ENCODE data around the gene HAND2.

Gene HAND2

GRCh38 chr4:173528378-173529321 lies 1.4 kb downstream of the HAND2 start:
- Mint-ChIP-seq H3K9me3 (peaks cover 23% of the 10 kb centered on the region), H3K27me3 (ENCODE audit: low read depth) (peaks cover 92% of the 10 kb centered on the region), H3K36me3 (ENCODE audit: low read depth) (peaks cover 15% of the 10 kb centered on the region), H3K4me3 (peak overlapping the region; percentile 30), H3K4me1 (ENCODE audit: low read depth) (peaks cover 12% of the 10 kb centered on the region), H3K27ac (peak overlapping the region; percentile 69)

DNA sequence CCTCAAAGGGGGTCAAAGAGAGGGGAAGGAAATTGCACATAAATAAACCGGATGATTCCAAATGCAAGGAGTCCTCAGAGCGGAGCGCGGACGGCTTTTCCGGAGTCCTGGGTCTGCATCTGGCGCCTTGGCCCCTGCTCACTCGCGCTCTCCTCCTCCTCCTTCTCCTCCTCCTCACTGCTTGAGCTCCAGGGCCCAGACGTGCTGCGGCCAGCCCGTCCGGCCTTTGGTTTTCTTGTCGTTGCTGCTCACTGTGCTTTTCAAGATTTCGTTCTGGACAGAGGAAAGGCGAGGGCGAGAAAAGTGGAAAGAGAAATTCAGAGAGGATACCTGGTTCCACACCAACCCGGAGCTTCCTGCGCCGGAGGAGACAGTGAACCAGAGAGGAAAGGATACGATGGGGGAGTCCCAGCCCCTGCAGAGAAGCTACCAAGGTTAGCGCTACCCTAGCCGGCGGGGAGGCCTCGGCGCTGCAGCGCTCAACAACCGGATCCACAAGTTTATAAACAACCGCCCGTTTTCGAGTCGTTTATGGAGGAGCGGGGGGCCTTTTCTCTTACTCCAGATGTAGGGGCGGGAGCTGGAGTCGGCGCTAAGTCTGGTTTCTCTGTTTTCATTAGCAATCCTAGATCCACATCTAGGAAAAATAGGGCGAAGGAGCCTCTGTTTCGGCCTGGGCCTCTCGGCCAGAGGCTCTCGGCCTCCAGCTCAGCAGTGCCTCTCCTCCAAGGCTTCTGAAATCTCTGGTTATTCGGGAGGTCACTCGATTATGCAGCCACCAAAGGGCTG lies 2.7 kb downstream of the HAND2 start:
- Mint-ChIP-seq H3K27me3 (ENCODE audit: low read depth) (peaks cover 92% of the 10 kb centered on the region), H3K27ac (peak overlapping the region; percentile 69), H3K9me3 (peaks cover 27% of the 10 kb centered on the region), H3K36me3 (ENCODE audit: low read depth) (peaks cover 19% of the 10 kb centered on the region), H3K4me3 (no peak overlapping the region), H3K4me1 (ENCODE audit: low read depth) (peaks cover 14% of the 10 kb centered on the region)

GRCh38 chr4:173526724-173527102 lies 3.3 kb downstream of the HAND2 start:
- H3K4me1 Mint-ChIP-seq (ENCODE audit: low read depth): peaks cover 14% of the 10 kb centered on the region
- peak overlapping the region; percentile 10 for H3K4me3 Mint-ChIP-seq
- peaks cover 92% of the 10 kb centered on the region for H3K27me3 Mint-ChIP-seq (ENCODE audit: low read depth)
- peak overlapping the region; percentile 69 for H3K27ac Mint-ChIP-seq
- H3K36me3 Mint-ChIP-seq (ENCODE audit: low read depth): peaks cover 19% of the 10 kb centered on the region
- H3K9me3 Mint-ChIP-seq: peaks cover 27% of the 10 kb centered on the region

DNA sequence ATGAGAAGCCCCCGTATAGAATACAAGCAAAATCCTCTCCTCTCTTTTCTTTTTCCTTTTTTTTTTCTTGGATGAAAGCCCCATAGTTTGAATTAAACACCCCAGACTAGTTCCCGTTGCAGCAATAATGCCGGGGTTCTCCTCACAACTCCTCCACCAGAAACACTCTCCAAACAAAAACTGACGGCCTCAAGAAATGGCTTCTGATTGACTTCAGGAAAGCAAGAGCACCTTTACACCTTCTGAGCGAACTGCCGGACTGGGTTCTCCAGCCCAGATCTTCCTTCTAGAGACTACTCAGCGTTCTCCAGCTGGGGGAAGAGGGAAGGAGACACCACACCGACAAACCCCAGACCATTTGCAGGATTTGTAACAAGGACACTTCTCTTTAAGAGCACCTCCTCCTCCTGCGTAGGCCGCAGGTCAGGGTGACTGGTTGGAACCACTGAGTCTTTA lies 4.0 kb downstream of the HAND2 start:
- Mint-ChIP-seq H3K9me3 (peaks cover 29% of the 10 kb centered on the region), H3K36me3 (ENCODE audit: low read depth) (peaks cover 21% of the 10 kb centered on the region), H3K4me1 (ENCODE audit: low read depth) (peaks cover 15% of the 10 kb centered on the region), H3K4me3 (no peak overlapping the region), H3K27me3 (ENCODE audit: low read depth) (peaks cover 92% of the 10 kb centered on the region), H3K27ac (peak overlapping the region; percentile 79)

DNA sequence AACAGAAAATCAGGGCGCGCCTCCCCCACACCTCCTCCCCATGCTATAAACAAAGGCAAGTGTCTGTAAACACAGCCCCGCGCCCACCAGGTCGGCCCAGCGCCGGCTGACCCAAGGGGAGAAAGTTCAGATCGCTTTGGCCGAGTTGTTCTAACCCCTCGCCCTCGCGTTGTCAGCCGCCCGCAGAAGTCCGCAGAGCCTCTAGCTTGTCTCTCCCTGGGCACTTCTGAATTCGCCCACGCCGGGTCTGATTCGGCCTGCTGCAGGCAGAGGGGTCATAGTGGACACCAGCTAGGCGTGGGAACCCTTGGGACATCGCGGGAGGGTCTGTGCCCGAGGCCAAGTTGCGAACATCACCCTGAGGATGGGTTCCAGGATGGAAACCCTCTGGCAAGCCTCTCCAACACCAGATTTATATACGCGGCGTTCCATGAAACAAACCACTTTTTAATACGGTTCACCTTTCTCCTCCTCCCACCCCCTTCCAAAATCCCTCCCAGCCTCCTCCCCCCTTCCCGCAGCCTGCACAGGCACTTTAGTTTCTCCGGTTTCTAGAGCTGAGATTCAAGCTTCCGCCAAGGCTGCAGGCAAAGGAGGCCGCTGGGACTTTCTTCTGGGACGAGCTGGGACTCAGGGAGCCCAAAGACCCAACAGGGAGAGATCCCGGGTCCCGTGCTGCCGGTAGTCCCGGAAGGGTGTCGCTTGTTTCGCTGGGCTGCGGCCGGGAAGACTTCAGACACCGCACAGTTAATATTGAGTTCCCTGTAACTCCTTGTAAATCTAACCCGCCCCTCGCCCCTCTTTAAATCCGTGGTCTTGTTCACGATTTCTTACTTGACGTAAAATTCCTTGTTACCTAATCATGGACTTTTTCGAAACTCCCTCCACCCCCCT lies 4.7 kb downstream of the HAND2 start:
- H3K36me3 Mint-ChIP-seq (ENCODE audit: low read depth): peaks cover 24% of the 10 kb centered on the region
- H3K4me3 Mint-ChIP-seq: no peak overlapping the region
- peak overlapping the region; percentile 79 for H3K27ac Mint-ChIP-seq
- H3K27me3 Mint-ChIP-seq (ENCODE audit: low read depth): peaks cover 92% of the 10 kb centered on the region
- peaks cover 32% of the 10 kb centered on the region for H3K9me3 Mint-ChIP-seq
- H3K4me1 Mint-ChIP-seq (ENCODE audit: low read depth): peaks cover 15% of the 10 kb centered on the region

DNA sequence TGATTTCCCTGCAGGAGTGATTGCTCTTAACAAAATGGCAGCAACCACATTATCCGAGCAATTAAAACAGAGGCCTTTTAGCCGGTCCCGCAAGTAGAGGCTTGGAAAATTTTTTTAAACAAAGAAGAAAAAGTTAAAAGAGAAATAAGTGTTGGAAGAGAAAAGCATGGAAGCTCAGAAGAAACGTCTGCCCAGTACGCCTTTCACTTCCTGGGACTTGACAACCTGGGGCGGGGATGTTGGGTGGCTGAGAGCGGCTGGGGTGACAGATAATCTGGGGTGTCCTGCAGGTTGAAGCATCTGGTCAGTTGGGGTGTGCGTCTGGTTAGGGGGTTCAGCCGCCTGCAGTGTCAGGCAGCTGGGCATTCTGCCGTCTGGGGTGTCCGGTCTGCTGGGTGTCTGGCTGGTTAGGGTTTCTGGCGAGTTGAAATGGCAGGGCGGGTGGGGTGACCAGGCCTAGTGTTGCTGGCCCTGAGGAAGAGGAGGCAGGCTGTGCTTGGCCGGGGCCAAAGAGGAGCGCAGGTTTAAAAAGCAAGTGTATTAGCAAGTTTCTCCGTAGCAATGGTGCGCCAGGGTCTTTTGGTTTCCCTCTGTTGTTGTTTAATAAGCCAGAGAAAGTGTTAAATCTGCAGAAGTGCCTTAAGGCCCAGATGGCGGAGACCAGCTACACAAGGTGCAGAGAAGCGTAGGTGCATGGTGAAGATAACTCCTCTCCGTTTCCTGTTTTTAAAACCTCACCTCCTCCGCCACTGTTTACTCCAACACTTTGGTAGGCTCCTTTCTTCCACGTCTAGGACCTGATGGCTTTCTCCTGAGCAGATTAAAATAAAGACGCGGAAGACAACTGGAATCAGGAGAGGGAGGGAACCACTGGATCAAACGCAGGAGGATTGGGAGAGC lies 5.6 kb downstream of the HAND2 start:
- H3K9me3 Mint-ChIP-seq: peaks cover 38% of the 10 kb centered on the region
- peaks cover 12% of the 10 kb centered on the region for H3K4me1 Mint-ChIP-seq (ENCODE audit: low read depth)
- peak overlapping the region; percentile 60 for H3K27ac Mint-ChIP-seq
- no peak overlapping the region for H3K4me3 Mint-ChIP-seq
- peaks cover 93% of the 10 kb centered on the region for H3K27me3 Mint-ChIP-seq (ENCODE audit: low read depth)
- peaks cover 30% of the 10 kb centered on the region for H3K36me3 Mint-ChIP-seq (ENCODE audit: low read depth)

GRCh38 chr4:173522951-173523395 lies 7.1 kb downstream of the HAND2 start:
- H3K36me3 Mint-ChIP-seq (ENCODE audit: low read depth): peaks cover 27% of the 10 kb centered on the region
- H3K9me3 Mint-ChIP-seq: peaks cover 30% of the 10 kb centered on the region
- H3K4me1 Mint-ChIP-seq (ENCODE audit: low read depth): peaks cover 14% of the 10 kb centered on the region
- no peak overlapping the region for H3K4me3 Mint-ChIP-seq
- H3K27me3 Mint-ChIP-seq (ENCODE audit: low read depth): peaks cover 98% of the 10 kb centered on the region
- peak overlapping the region; percentile 81 for H3K27ac Mint-ChIP-seq

- Mint-ChIP-seq H3K27me3 (ENCODE audit: low read depth) (peaks cover 98% of the 10 kb centered on the region), H3K9me3 (peaks cover 30% of the 10 kb centered on the region), H3K4me1 (ENCODE audit: low read depth) (peaks cover 14% of the 10 kb centered on the region), H3K36me3 (ENCODE audit: low read depth) (peaks cover 27% of the 10 kb centered on the region), H3K4me3 (no peak overlapping the region), H3K27ac (peak overlapping the region; percentile 15)
Measured at GRCh38 chr4:173522160-173522950, 7.7 kb downstream of the HAND2 start.

- Mint-ChIP-seq H3K9me3 (peaks cover 32% of the 10 kb centered on the region), H3K27ac (peak overlapping the region; percentile 57)
Measured at GRCh38 chr4:173521467-173522159, 8.4 kb downstream of the HAND2 start.

GRCh38 chr4:173520921-173521466 lies 9.0 kb downstream of the HAND2 start:
- Mint-ChIP-seq H3K27me3 (ENCODE audit: low read depth) (peaks cover 98% of the 10 kb centered on the region), H3K36me3 (ENCODE audit: low read depth) (peaks cover 29% of the 10 kb centered on the region), H3K4me3 (no peak overlapping the region), H3K9me3 (peaks cover 33% of the 10 kb centered on the region), H3K27ac (peak overlapping the region; percentile 6), H3K4me1 (ENCODE audit: low read depth) (peaks cover 14% of the 10 kb centered on the region)

More at GRCh38 chr4:173521467-173522159, 8.4 kb downstream of the HAND2 start:
- Mint-ChIP-seq H3K36me3 (ENCODE audit: low read depth) (peaks cover 30% of the 10 kb centered on the region), H3K4me3 (no peak overlapping the region), H3K4me1 (ENCODE audit: low read depth) (peaks cover 15% of the 10 kb centered on the region), H3K27me3 (ENCODE audit: low read depth) (peaks cover 98% of the 10 kb centered on the region)

DNA sequence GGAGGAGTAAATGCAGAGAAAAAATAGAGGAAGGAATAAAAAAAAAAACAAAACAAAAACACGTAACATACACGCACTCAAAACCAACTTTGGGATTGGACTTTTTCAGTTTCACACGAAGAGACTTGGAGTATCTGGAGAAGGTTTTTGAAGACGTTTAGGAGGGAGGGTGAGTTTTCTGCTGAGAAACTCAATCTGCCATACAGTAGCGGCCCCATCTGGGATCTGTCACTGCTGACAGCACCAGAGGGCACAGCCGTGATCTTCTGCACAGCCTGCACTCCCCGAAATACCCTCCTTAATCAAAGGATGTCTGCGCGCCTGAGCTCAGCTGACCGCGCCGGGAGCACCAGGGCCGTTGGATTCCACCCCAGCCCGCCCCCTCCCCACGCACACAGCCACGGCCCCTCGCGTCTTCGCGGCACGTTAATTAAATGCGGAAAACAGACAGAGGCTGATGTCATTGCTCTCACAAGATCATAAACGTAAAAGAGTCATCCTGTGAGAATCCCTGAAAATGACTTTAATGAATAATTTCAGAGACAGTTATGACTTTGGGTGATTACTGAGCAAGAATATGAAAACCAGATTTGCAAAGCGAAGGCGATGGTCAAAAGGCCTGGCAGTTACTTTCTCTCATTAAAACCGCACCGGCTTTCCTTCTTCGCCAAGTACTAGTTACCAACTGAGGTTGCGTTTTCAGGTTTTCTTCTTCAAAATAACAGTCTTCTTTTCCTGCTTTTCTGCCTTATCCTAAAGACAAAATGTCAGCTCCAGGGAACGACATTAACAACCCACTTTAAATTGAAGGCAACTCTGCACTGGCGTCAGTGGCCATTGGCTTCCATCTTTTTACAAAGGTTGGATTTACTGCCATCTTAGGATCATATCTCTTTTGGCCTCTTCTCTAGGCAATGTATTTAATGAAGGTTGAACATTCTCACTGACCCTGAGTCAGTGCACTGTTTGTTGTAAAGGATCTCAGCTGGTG lies 10.6 kb downstream of the HAND2 start:
- Mint-ChIP-seq H3K4me1 (ENCODE audit: low read depth) (peaks cover 9% of the 10 kb centered on the region), H3K27ac (peak overlapping the region; percentile 28), H3K36me3 (ENCODE audit: low read depth) (peaks cover 27% of the 10 kb centered on the region), H3K4me3 (no peak overlapping the region), H3K27me3 (ENCODE audit: low read depth) (peaks cover 98% of the 10 kb centered on the region), H3K9me3 (peaks cover 30% of the 10 kb centered on the region)
